BLaER1 (cell line): ENCODE data around the gene EED.

ENCODE experiments used
- H3K27ac ChIP-seq: shearing (Covaris generic); formaldehyde crosslinking; 2 replicates; pipeline ENCODE4 v1.8.1; 2022
- H3K27me3 ChIP-seq: shearing (Covaris generic); formaldehyde crosslinking; 2 replicates; pipeline ENCODE4 v1.8.1; 2022
- H3K36me3 ChIP-seq: shearing (Covaris generic); formaldehyde crosslinking; 2 replicates; pipeline ENCODE4 v1.8.1; 2022
- H3K4me1 ChIP-seq: shearing (Covaris generic); formaldehyde crosslinking; 2 replicates; pipeline ENCODE4 v1.8.1; 2022
- H3K4me2 ChIP-seq: shearing (Covaris generic); formaldehyde crosslinking; 2 replicates; pipeline ENCODE4 v1.8.1; 2022
- H3K4me3 ChIP-seq: shearing (Covaris generic); formaldehyde crosslinking; 2 replicates; pipeline ENCODE4 v1.8.1; 2022
- H3K9ac ChIP-seq: shearing (Covaris generic); formaldehyde crosslinking; 2 replicates; pipeline ENCODE4 v1.8.1; 2022
- H3K9me3 ChIP-seq: shearing (Covaris generic); formaldehyde crosslinking; 2 replicates; pipeline ENCODE4 v1.8.1; 2022
- H4K20me1 ChIP-seq: shearing (Covaris generic); formaldehyde crosslinking; 2 replicates; pipeline ENCODE4 v1.8.1; 2022
- Cebpa-rat ChIP-seq: shearing (Covaris generic); IDR thresholded peaks from 2 replicates; pipeline ENCODE4 v1.8.1; 2022

EED gene

DNA sequence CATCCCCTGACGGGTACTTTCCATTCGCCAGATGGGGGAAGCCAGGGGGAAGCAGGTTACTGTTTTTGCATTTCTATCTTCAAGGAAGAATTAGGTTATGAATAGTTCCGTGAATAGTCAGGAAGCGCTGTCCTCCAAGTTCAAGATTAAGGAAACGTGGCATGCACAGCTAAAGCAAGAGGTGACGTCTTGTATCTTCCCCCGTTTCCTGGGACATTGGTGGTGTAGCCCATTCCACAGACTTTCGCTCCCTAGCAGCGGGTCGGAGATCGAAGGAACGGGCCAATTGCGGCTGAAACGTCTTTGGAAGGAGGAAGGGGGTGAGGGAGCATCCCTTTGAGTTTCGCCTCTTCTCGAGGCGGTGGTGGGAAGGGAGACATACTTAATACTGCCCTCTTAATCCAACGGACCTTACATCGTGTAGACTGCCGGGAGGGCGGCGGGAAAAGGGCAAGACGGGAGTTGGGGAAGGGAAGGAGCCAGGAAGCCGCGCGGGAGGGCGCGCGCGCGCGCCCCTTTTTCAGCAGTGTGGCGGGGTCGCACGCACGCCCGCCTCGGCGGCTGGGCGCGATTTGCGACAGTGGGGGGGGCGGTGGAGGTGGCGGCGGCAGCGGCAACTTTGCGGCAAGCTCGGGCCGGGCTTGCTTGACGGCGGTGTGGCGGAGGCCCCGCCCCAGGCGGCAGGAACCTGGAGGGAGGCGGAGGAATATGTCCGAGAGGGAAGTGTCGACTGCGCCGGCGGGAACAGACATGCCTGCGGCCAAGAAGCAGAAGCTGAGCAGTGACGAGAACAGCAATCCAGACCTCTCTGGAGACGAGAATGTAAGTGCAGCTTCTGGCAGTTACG is at the start of gene EED:
TSS of gene EED (plus strand) at position 232 of the 847 bp plus-strand sequence. CDS start at position 709, 477 bp downstream.
- peak within 1 kb of the TSS; percentile 83 for H3K4me2 ChIP-seq

GRCh38 chr11:86194998-86195397 is 49.6 kb upstream of the EED start:
- peaks cover 13% of the 10 kb centered on the region for H3K4me1 ChIP-seq
- no peak overlapping the region for H3K4me2 ChIP-seq

More for the DNA sequence above, at the start of gene EED:
- H3K9ac ChIP-seq, result peak within 1 kb of the TSS; percentile 99
- 0 out of 2 replicates have a peak, but pooled peaks cover 2% of the 10 kb centered on the region for H3K36me3 ChIP-seq
- H3K4me1 ChIP-seq, result peaks cover 28% of the 10 kb centered on the region
- H3K27me3 ChIP-seq, result no peaks in the 10 kb centered on the region
- no peaks in the 10 kb centered on the region for H3K9me3 ChIP-seq
- TF ChIP-seq Cebpa-rat, result no peak
- H3K27ac ChIP-seq, result peak within 1 kb of the TSS; percentile 99
- H3K4me3 ChIP-seq, result peak within 1 kb of the TSS; percentile 78
- H4K20me1 ChIP-seq, result peaks cover 44% of the 10 kb centered on the region

GRCh38 chr11:86196085-86196696 is 48.4 kb upstream of the EED start:
- no peak for TF ChIP-seq Cebpa-rat
- no peaks in the 10 kb centered on the region for H3K9me3 ChIP-seq
- H3K4me3 ChIP-seq, result no peak overlapping the region
- H3K4me1 ChIP-seq, result peaks cover 13% of the 10 kb centered on the region
- no peak overlapping the region for H3K27ac ChIP-seq
- H3K4me2 ChIP-seq, result no peak overlapping the region
- no peaks in the 10 kb centered on the region for H3K36me3 ChIP-seq
- H3K27me3 ChIP-seq, result no peaks in the 10 kb centered on the region
- H4K20me1 ChIP-seq, result no peaks in the 10 kb centered on the region
- H3K9ac ChIP-seq, result no peak overlapping the region

More at GRCh38 chr11:86194998-86195397, 49.6 kb upstream of the EED start:
- Histone ChIP-seq H3K36me3 (no peaks in the 10 kb centered on the region), H3K27ac (no peak overlapping the region), H4K20me1 (no peaks in the 10 kb centered on the region), H3K27me3 (no peaks in the 10 kb centered on the region), H3K9ac (no peak overlapping the region), H3K4me3 (no peak overlapping the region), H3K9me3 (no peaks in the 10 kb centered on the region)
- no peak for TF ChIP-seq Cebpa-rat

DNA sequence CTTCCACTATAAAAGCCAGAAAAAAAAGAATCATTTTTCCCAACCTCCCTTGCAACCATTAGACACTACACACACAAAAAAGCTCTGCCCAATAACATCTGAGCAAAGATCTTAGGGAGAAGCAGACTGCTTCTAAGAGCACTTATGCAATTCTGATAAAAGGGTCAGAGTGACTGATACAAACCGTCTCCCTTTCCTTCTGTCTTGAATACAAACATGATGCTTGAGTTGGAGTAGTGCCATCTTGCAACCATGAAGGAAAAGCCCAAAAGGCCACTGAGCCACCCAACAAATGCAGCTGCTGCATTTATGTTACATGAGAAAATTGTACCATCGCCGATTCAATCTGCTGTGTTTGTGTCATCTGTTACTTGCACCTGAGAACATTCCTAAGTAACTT is 47.6 kb upstream of the EED start:
- TF ChIP-seq Cebpa-rat, result no peak
- no peaks in the 10 kb centered on the region for H3K27me3 ChIP-seq
- no peak overlapping the region for H3K4me3 ChIP-seq
- no peaks in the 10 kb centered on the region for H3K36me3 ChIP-seq
- H3K9ac ChIP-seq, result no peak overlapping the region
- H3K9me3 ChIP-seq, result no peaks in the 10 kb centered on the region
- peaks cover 15% of the 10 kb centered on the region for H3K4me1 ChIP-seq
- no peak overlapping the region for H3K4me2 ChIP-seq
- H3K27ac ChIP-seq, result no peak overlapping the region
- H4K20me1 ChIP-seq, result no peaks in the 10 kb centered on the region

DNA sequence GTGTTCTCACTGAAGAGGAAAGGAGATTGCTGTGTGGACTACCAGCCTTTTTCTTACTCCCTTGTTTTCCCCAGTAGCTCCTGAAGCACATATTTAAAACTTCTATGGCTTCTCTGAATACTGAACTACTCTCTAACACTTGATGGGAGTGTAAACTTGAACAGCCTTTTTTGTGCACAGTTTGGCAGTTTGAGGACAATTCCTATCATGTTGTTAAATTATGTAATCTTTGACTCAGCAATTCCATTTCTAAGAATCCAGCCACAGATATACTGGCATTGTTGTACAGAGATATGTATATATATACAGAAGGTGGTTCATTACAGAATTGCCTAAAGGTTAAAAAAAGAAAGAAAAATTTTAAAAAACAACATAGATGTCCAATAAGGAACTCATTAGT is 47.1 kb upstream of the EED start:
- H3K4me3 ChIP-seq, result no peak overlapping the region
- H3K4me2 ChIP-seq, result no peak overlapping the region
- no peaks in the 10 kb centered on the region for H3K27me3 ChIP-seq
- peaks cover 20% of the 10 kb centered on the region for H3K4me1 ChIP-seq
- no peak overlapping the region for H3K9ac ChIP-seq
- TF ChIP-seq Cebpa-rat, result no peak
- no peaks in the 10 kb centered on the region for H4K20me1 ChIP-seq
- H3K36me3 ChIP-seq, result no peaks in the 10 kb centered on the region
- no peaks in the 10 kb centered on the region for H3K9me3 ChIP-seq
- H3K27ac ChIP-seq, result no peak overlapping the region

DNA sequence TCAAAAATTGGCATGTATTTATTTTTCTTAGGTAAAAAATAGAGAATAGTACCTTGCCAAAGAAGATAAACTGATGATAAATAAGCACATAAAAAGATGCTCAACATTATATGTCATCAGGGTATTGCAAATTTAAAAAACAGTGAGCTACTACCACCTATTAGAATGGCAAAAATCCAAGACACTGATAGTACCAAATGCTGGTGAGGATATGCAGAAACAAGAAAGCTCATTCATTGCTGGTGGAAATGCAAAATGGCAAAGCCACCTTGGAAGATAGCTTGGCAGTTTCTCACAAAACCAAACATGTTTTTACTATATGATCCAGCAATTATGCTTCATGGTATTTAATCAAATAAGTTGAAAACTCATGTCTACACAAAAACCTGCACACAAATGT is 46.4 kb upstream of the EED start:
- Histone ChIP-seq H3K4me3 (no peak overlapping the region), H3K4me1 (peaks cover 19% of the 10 kb centered on the region), H3K9ac (no peak overlapping the region), H3K9me3 (no peaks in the 10 kb centered on the region), H3K27ac (no peak overlapping the region), H3K27me3 (no peaks in the 10 kb centered on the region), H3K4me2 (no peak overlapping the region), H4K20me1 (no peaks in the 10 kb centered on the region), H3K36me3 (no peaks in the 10 kb centered on the region)
- TF ChIP-seq Cebpa-rat, result no peak

DNA sequence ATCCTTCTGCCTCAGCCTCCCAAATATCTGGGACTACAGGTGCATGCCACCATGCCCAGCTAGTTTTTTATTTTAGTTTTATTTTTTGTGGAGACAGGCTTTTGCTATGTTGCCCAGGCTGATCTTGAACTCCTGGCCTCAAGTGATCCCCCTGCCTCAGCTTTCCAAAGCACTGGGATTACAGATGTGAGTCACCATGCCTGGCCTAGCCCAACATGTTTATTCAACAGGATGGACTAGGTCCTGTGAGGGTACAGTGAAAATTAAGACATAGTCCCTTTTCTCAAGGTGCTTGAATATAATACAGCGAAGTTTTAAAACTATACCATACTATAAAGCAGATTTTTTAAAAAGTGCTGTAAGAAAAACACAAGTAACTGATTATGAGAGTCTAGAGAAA is 45.2 kb upstream of the EED start:
- Histone ChIP-seq H3K27ac (no peak overlapping the region), H3K4me2 (no peak overlapping the region), H3K4me1 (peaks cover 23% of the 10 kb centered on the region), H4K20me1 (no peaks in the 10 kb centered on the region), H3K9ac (no peak overlapping the region), H3K9me3 (no peaks in the 10 kb centered on the region), H3K36me3 (no peaks in the 10 kb centered on the region), H3K4me3 (no peak overlapping the region), H3K27me3 (no peaks in the 10 kb centered on the region)
- TF ChIP-seq Cebpa-rat, result no peak

GRCh38 chr11:86201371-86201884 is 43.1 kb upstream of the EED start:
- no peak overlapping the region for H3K4me3 ChIP-seq
- H3K4me2 ChIP-seq, result no peak overlapping the region
- no peak for TF ChIP-seq Cebpa-rat
- peaks cover 25% of the 10 kb centered on the region for H3K4me1 ChIP-seq
- no peaks in the 10 kb centered on the region for H3K36me3 ChIP-seq
- no peak overlapping the region for H3K9ac ChIP-seq
- no peak overlapping the region for H3K27ac ChIP-seq
- H3K9me3 ChIP-seq, result no peaks in the 10 kb centered on the region
- no peaks in the 10 kb centered on the region for H3K27me3 ChIP-seq
- H4K20me1 ChIP-seq, result no peaks in the 10 kb centered on the region

DNA sequence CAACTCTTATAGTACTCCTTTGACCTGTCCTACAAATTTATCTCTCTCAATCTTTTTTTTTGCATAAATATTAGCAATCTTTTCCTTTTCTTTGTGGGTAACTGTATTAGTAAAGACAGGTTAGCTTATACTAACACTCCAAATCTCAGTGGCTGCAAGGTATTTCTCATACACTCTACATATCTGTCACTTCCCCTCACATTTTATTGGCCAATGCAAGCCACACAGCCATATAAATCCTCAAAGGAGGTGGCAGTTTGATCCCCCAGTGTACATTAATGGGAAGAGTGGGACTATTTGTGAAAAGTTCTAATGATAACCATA is 42.6 kb upstream of the EED start:
- Histone ChIP-seq H3K4me2 (peak overlapping the region; percentile 73), H3K27ac (peak overlapping the region; percentile 82), H3K36me3 (no peaks in the 10 kb centered on the region), H3K9me3 (no peaks in the 10 kb centered on the region), H3K27me3 (no peaks in the 10 kb centered on the region), H3K4me1 (peaks cover 25% of the 10 kb centered on the region), H3K9ac (peak overlapping the region; percentile 78), H4K20me1 (no peaks in the 10 kb centered on the region), H3K4me3 (peak overlapping the region; percentile 61)
- no peak for TF ChIP-seq Cebpa-rat

DNA sequence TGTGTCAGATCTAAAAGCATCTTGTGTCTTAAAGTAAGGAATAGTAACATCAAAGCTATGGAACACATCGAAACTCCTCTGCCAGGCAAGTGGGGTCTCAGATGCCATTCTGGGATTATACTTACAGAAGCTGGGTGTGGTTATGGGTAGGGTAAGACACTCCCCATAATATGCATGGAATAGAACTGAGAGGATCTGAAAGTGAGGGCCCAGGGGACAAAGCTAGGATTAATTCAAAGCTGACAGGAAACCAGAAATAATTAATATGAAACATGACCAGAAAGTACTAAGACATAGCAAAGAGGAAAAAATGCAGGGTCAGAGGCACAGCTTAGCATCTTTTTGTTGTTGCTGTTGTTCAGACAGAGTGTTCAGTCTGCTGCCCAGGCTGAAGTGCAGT is 40.2 kb upstream of the EED start:
- peaks cover 25% of the 10 kb centered on the region for H3K4me1 ChIP-seq
- no peak overlapping the region for H3K27ac ChIP-seq
- no peak overlapping the region for H3K9ac ChIP-seq
- no peak overlapping the region for H3K4me3 ChIP-seq
- H3K36me3 ChIP-seq, result no peaks in the 10 kb centered on the region
- no peaks in the 10 kb centered on the region for H3K27me3 ChIP-seq
- H3K9me3 ChIP-seq, result no peaks in the 10 kb centered on the region
- no peaks in the 10 kb centered on the region for H4K20me1 ChIP-seq
- no peak for TF ChIP-seq Cebpa-rat
- peak overlapping the region; percentile 25; the same call in 1 of the 2 replicates for H3K4me2 ChIP-seq
